Colonic mucosa (tissue), 4 donors: ENCODE data around the gene FDXACB1. TPM values are rescaled to one million over a fixed set of nuclear protein-coding genes. Genes with fewer than 3 reads are reported as not detected.
"Not testable (repeated sequence)": the region's sequence is repeated elsewhere in the genome, so short reads cannot be mapped to it uniquely, and the experiment has no call there.

Source experiments
- DNase-seq: peaks from one replicate; pipeline ENCODE4 v3.0.0-alpha.2; 2020
- H3K27ac ChIP-seq: fragments of 200-600 bp; one replicate; pipeline ENCODE4 v1.8.0; 2021
- H3K27me3 ChIP-seq: fragments of 200-600 bp; one replicate; pipeline ENCODE4 v1.8.0; 2021
- H3K36me3 ChIP-seq: fragments of 200-600 bp; one replicate; pipeline ENCODE4 v1.8.0; 2021
- H3K4me1 ChIP-seq: fragments of 200-600 bp; one replicate; pipeline ENCODE4 v1.8.0; 2021; ENCODE audit warnings: mild to moderate bottlenecking
- H3K4me3 ChIP-seq: fragments of 200-600 bp; one replicate; pipeline ENCODE4 v1.8.0; 2021
- H3K9ac ChIP-seq, 2 donors: one replicate each; pipeline ENCODE4 v1.7.0; 2013; ENCODE audit warnings: control low read depth in 2 of 2, low read depth in 2 of 2, low read length in 2 of 2
- H3K9me3 ChIP-seq: fragments of 200-600 bp; one replicate; pipeline ENCODE4 v1.8.0; 2021
- CTCF ChIP-seq: fragments of 200-600 bp; IDR thresholded peaks from one replicate; pipeline ENCODE4 v1.8.0; 2022; ENCODE audit warnings: antibody characterized with exemption, mild to moderate bottlenecking
- intact Hi-C: fragments of 100-400 bp; cut with DNase I; formaldehyde crosslinking; loops from one replicate; pipeline ENCODE4 v1.14.1; 2022
- total RNA-seq, 2 donors: library from RNA; stranded (reverse); fragmentation: NEBNext Ultra II Directional in 1 of 2; extraction: Animal tissue kit (Norgen Biotek cat#: 25700) in 1 of 2; gene quantifications; one replicate each; pipeline ENCODE4 v1.2.1, GENCODE V29; 2021
- donor health status: healthy.
- donor health status: DM: no; HTN: no; CAD: no.
- donor health status: DM: no; HTN: no; CAD: no.

FDXACB1 gene
- total RNA-seq, 2 donors from 2014 or later, result 1.6 to 2.1 TPM

DNA sequence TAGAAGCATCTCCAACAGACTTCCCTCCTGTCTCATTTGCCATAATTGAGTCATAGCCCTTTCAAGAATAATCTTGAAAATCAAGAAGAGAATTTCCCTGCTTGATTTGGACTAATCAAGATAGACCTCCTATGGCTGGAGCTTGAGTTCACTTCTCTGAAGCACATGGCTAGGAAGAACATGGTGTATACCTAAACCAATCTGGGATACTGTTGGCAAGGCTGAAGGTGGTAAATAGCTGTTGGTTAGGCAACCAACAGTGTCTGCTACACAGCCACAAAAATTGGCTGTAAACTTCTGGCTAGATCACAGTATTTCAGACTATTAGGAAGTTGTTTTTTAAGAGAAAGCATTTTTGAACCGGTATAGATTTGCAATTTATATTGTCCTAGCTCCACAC lies 27.7 kb upstream of the FDXACB1 start:
- intact Hi-C loops, result no loop called here
- no peak for TF ChIP-seq CTCF

GRCh38 chr11:111905411-111905810 lies 26.4 kb upstream of the FDXACB1 start:
- Histone ChIP-seq H3K9ac (no peak overlapping the region), H3K4me3 (no peak overlapping the region), H3K27me3 (no peaks in the 10 kb centered on the region), H3K27ac (no peak overlapping the region), H3K9me3 (no peaks in the 10 kb centered on the region), H3K4me1 (no peaks in the 10 kb centered on the region), H3K36me3 (no peaks in the 10 kb centered on the region)
- intact Hi-C loops, result no loop called here
- TF ChIP-seq CTCF, result no peak
- DNase-seq, result no peak

More for the DNA sequence above, 27.7 kb upstream of the FDXACB1 start:
- no peaks in the 10 kb centered on the region for H3K36me3 ChIP-seq
- no peaks in the 10 kb centered on the region for H3K9me3 ChIP-seq
- H3K9ac ChIP-seq, result no peak overlapping the region
- no peak for DNase-seq
- H3K27me3 ChIP-seq, result no peaks in the 10 kb centered on the region
- no peak overlapping the region for H3K27ac ChIP-seq
- no peak overlapping the region for H3K4me3 ChIP-seq
- no peaks in the 10 kb centered on the region for H3K4me1 ChIP-seq

DNA sequence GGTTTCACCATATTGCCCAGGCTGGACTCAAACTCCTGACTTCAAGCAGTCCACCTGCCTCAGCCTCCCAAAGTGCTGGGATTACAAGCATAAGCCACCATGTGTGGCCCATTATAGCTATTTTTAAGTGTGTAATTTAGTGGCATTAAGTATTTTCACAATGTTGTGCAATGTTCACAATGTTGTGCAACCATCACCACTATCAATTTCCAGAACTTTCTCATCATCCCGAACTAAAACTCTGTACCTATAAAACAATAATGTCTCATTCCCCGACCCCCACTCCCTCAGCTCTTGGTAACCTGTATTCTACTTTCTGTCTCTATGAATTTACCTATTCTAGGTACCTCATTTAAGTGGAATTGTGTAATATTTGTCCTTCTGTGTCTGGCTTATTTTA lies 7.9 kb upstream of the FDXACB1 start:
- Histone ChIP-seq H3K27ac (no peak overlapping the region), H3K4me3 (no peak overlapping the region), H3K27me3 (no peaks in the 10 kb centered on the region), H3K9ac (no peak overlapping the region), H3K9me3 (no peaks in the 10 kb centered on the region), H3K36me3 (no peaks in the 10 kb centered on the region), H3K4me1 (no peaks in the 10 kb centered on the region)
- DNase-seq, result no peak
- intact Hi-C loops, result no loop called here
- no peak for TF ChIP-seq CTCF

GRCh38 chr11:111886032-111886431 lies 7.1 kb upstream of the FDXACB1 start:
- H3K4me3 ChIP-seq, result no peak overlapping the region
- no peak overlapping the region for H3K27ac ChIP-seq
- no peaks in the 10 kb centered on the region for H3K4me1 ChIP-seq
- no peak for DNase-seq
- H3K9me3 ChIP-seq, result no peaks in the 10 kb centered on the region
- intact Hi-C loops, result no loop called here
- H3K27me3 ChIP-seq, result no peaks in the 10 kb centered on the region
- TF ChIP-seq CTCF, result no peak
- no peak overlapping the region for H3K9ac ChIP-seq
- H3K36me3 ChIP-seq, result no peaks in the 10 kb centered on the region

DNA sequence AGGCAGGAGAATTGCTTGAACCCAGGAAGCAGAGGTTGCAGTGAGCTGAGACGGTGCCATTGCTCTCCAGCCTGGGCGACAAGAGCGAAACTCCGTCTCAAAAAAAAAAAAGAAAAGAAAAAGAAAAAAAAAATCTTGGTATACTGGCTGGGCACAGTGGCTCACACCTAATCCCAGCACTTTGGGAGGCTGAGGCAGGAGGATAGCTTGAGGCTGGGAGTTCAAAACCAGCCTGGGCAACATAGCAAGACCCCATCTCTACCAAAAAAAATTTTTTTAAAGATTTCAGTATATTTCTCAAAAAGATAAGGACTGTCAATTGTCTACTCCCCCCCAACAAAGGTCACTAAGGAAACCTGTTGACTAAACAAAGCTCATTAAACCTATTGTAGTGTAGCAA lies 6.1 kb upstream of the FDXACB1 start:
- H3K27ac ChIP-seq, H3K9ac ChIP-seq, DNase-seq, intact Hi-C loops, H3K36me3 ChIP-seq, H3K4me1 ChIP-seq, H3K27me3 ChIP-seq, H3K9me3 ChIP-seq, H3K4me3 ChIP-seq: not testable (repeated sequence)

DNA sequence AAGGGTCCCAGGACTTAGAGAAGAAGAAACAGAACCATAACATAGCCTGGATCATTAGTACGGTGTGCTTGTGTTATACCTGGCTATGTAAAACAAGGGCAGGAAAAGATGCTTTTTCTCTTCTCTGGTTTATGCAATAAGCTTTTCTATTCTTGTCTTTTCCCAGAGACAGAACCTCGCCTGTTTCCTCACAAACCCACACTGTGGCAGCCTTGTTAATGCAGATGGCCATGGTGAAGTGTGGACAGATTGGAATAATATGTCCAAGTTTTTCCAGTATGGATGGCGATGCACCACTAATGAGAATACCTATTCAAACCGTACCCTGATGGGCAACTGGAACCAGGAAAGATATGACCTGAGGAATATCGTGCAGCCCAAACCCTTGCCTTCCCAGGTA lies 3.2 kb upstream of the FDXACB1 start:
- no peak overlapping the region for H3K9ac ChIP-seq
- no peak for DNase-seq
- H3K4me1 ChIP-seq, result no peaks in the 10 kb centered on the region
- no peak for TF ChIP-seq CTCF
- H3K4me3 ChIP-seq, result no peak overlapping the region
- H3K27me3 ChIP-seq, result no peaks in the 10 kb centered on the region
- no peak overlapping the region for H3K27ac ChIP-seq
- H3K36me3 ChIP-seq, result no peaks in the 10 kb centered on the region
- no peaks in the 10 kb centered on the region for H3K9me3 ChIP-seq
- intact Hi-C loops, result loop anchor here (5.0 kb wide), 1 partner anchor 40 kb away; no protein-coding TSS in a partner anchor
